DND-41 (cell line): Measurements from ENCODE around the gene SZRD1.

ENCODE experiments used
- ATAC-seq: fragments of 200-7000 bp; cut with Tn5 transposase; 3 replicates; pipeline ENCODE4 v1.9.1; 2021; ENCODE audit warnings: low read depth; ENCODE audit not compliant: insufficient read depth
- DNase-seq: peaks from one replicate; pipeline ENCODE4 v3.0.0-alpha.2; 2020
- H2AFZ ChIP-seq: 2 replicates; pipeline ENCODE4 v1.6.0; 2012; ENCODE audit warnings: low read depth, low read length
- H3K27ac ChIP-seq: 2 replicates; pipeline ENCODE4 v1.5.1; 2012; ENCODE audit warnings: low read length, inconsistent platforms
- H3K27me3 ChIP-seq: fragments of 200-600 bp; sonication (generic); 2 replicates; pipeline ENCODE4 v1.6.0; 2012; ENCODE audit warnings: low read length, mild to moderate bottlenecking, inconsistent platforms; ENCODE audit not compliant: insufficient read depth, poor library complexity
- H3K36me3 ChIP-seq: 2 replicates; pipeline ENCODE4 v1.5.1; 2012; ENCODE audit warnings: low read length, inconsistent platforms; ENCODE audit not compliant: insufficient read depth
- H3K4me1 ChIP-seq: 2 replicates; pipeline ENCODE4 v1.5.1; 2012; ENCODE audit warnings: mild to moderate bottlenecking, low read length; ENCODE audit not compliant: insufficient read depth
- H3K4me2 ChIP-seq: 2 replicates; pipeline ENCODE4 v1.6.0; 2012; ENCODE audit warnings: mild to moderate bottlenecking, moderate library complexity, low read length, inconsistent platforms; ENCODE audit not compliant: insufficient read depth
- H3K4me3 ChIP-seq, 2 experiments: fragments of 200-600 bp in 1 of 2; shearing (Covaris generic) in 1 of 2; 2 replicates each; pipeline ENCODE4 v1.5.1; 2012 to 2016; ENCODE audit warnings: inconsistent platforms in 2 of 2, low read length in 2 of 2, mild to moderate bottlenecking in 2 of 2, low read depth in 1 of 2, moderate library complexity in 1 of 2
- H3K79me2 ChIP-seq: 2 replicates; pipeline ENCODE4 v1.6.0; 2012; ENCODE audit warnings: low read length, inconsistent platforms; ENCODE audit not compliant: insufficient read depth
- H3K9ac ChIP-seq: 2 replicates; pipeline ENCODE4 v1.6.0; 2012; ENCODE audit warnings: low read depth, mild to moderate bottlenecking, inconsistent platforms, low read length, moderate library complexity
- H3K9me3 ChIP-seq: 2 replicates; pipeline ENCODE4 v1.5.1; 2012; ENCODE audit warnings: low read length, moderate library complexity, mild to moderate bottlenecking, inconsistent platforms; ENCODE audit not compliant: insufficient read depth, severe bottlenecking
- H4K20me1 ChIP-seq: 2 replicates; pipeline ENCODE4 v1.6.0; 2012; ENCODE audit warnings: low read length; ENCODE audit not compliant: insufficient read depth
- EZH2 ChIP-seq: IDR thresholded peaks from 3 replicates; pipeline ENCODE4 v1.6.1; 2012; ENCODE audit warnings: borderline replicate concordance, low read depth, mild to moderate bottlenecking, moderate library complexity, low read length, inconsistent platforms; ENCODE audit not compliant: severe bottlenecking
- TF ChIP-seq, protein P1 (sequence below): IDR thresholded peaks from 2 replicates; pipeline ENCODE4 v1.5.1; 2012; ENCODE audit warnings: borderline replicate concordance, low read length, moderate library complexity, mild to moderate bottlenecking; ENCODE audit not compliant: poor library complexity, severe bottlenecking; ENCODE audit errors: extremely low read depth

The SZRD1 gene

DNA sequence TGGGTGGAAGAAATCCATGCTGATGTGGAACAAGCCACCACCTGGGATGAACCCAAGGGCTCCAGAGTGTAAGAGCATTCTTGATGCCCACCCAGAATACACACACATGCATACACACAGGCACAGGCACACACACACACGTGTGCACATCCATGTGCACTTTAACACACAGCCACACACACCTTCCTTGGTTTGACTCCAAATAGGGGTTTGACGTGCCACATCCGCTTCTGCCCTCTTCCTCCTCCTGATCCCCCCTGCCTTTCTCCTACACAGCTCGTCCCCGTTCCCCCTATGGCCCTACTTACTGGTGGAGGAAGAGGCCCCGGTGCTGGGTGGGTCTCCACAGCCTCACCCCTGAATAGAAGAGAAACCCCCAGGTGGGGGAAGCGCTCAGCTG is 54.2 kb downstream of the SZRD1 start:
- Histone ChIP-seq H3K4me2 (0 out of 2 replicates have a peak overlapping the region, but pooled peaks have one; percentile 6), H3K4me3 (no peak overlapping the region), H3K9ac (no peak overlapping the region)

DNA sequence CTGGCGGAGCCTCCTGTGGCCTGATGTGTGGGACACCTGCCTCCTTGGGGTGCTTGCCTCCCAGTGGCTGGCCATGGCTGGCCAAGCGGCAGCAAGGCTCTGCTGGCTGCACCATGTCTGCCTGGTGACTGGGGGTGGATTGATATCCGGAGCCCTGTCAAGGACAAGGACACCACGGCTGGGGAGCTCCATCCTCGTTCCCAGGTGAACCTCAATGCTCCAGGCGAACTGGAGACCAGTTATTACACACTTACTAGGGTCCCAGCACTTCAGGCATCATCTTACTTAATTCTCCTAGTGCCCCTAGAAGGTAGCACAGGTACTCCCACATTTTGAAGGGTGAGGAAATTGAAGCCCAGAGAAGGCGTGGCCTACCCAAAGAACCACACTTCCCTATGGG is 55.0 kb downstream of the SZRD1 start:
- ATAC-seq (no peak), DNase-seq (no peak)
- Histone ChIP-seq H3K4me2 (no peak overlapping the region), H3K4me1 (peaks cover 16% of the 10 kb centered on the region), H3K9ac (no peak overlapping the region), H3K27ac (no peak overlapping the region), H3K79me2 (no peaks in the 10 kb centered on the region), H4K20me1 (no peaks in the 10 kb centered on the region), H3K36me3 (no peaks in the 10 kb centered on the region), H2AFZ (no peak overlapping the region), H3K27me3 (peaks cover 5% of the 10 kb centered on the region), H3K4me3 (no peak overlapping the region), H3K9me3 (no peaks in the 10 kb centered on the region)
- no peak for TF ChIP-seq EZH2
- TF ChIP-seq, protein P1, sequence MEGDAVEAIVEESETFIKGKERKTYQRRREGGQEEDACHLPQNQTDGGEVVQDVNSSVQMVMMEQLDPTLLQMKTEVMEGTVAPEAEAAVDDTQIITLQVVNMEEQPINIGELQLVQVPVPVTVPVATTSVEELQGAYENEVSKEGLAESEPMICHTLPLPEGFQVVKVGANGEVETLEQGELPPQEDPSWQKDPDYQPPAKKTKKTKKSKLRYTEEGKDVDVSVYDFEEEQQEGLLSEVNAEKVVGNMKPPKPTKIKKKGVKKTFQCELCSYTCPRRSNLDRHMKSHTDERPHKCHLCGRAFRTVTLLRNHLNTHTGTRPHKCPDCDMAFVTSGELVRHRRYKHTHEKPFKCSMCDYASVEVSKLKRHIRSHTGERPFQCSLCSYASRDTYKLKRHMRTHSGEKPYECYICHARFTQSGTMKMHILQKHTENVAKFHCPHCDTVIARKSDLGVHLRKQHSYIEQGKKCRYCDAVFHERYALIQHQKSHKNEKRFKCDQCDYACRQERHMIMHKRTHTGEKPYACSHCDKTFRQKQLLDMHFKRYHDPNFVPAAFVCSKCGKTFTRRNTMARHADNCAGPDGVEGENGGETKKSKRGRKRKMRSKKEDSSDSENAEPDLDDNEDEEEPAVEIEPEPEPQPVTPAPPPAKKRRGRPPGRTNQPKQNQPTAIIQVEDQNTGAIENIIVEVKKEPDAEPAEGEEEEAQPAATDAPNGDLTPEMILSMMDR, result no peak

More for the DNA sequence above, 54.2 kb downstream of the SZRD1 start:
- Histone ChIP-seq H4K20me1 (no peaks in the 10 kb centered on the region), H3K36me3 (no peaks in the 10 kb centered on the region), H3K9me3 (no peaks in the 10 kb centered on the region), H2AFZ (no peak overlapping the region), H3K27ac (no peak overlapping the region), H3K27me3 (peaks cover 5% of the 10 kb centered on the region), H3K4me1 (peaks cover 16% of the 10 kb centered on the region), H3K79me2 (no peaks in the 10 kb centered on the region)
- no peak for TF ChIP-seq EZH2
- TF ChIP-seq, protein P1, result no peak
- ATAC-seq (peak; percentile 29), DNase-seq (peak; percentile 23)

DNA sequence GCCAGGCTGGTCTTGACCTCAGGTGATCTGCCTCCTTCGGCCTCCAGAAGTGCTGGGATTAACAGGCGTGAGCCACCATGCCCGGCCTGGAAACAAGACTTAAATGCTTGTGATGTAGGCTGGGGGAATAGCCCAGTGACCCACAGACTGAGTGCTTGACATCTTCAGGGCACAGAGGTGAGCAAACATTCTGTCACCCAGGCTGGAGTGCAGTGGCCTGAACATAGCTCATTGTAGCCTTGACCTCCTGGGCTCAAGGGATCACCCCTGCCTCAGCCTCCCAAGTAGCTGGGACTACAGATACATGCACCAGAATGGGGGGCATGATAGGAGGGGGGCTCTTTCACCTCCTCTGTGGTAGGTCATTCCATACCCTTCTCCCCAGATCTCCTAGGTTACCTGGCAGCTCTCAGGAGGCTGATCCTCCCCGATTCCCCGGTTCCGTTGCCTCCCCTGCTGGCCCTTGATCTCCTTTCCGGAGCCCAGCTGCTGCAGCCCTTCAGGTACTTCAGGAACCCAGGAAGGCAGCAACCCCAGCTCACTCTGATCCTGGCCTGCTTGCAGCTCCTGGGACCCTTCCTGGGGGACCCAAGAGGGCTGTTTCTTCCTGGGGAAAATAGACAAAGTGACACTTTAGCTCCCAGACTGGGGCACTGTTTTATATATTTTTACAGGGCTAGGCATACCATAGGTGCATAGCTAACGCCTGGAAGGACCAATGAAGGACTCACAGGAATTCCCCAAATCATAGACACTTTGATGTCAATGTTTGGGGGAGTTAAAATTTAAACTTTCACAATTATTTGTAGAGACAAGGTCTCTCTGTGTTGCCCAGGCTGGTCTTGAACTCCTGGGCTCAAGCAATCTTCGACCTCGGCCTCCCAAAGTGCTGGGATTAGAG is 58.3 kb downstream of the SZRD1 start:
- DNase-seq (no peak), ATAC-seq (no peak)
- Histone ChIP-seq H3K4me2 (no peak overlapping the region), H3K9ac (no peak overlapping the region), H3K9me3 (no peaks in the 10 kb centered on the region), H3K27ac (no peak overlapping the region), H4K20me1 (no peaks in the 10 kb centered on the region), H3K79me2 (no peaks in the 10 kb centered on the region), H3K4me3 (no peak overlapping the region), H3K4me1 (peaks cover 12% of the 10 kb centered on the region), H2AFZ (no peak overlapping the region), H3K36me3 (no peaks in the 10 kb centered on the region), H3K27me3 (peaks cover 5% of the 10 kb centered on the region)
- TF ChIP-seq, protein P1, result no peak
- no peak for TF ChIP-seq EZH2
